RKO (cell line): ENCODE results near the gene SAMHD1.
A peak's percentile ranks its signal among the peaks of the same experiment; 100 is the strongest.
"Not testable (repeated sequence)": the region's sequence is repeated elsewhere in the genome, so short reads cannot be mapped to it uniquely, and the experiment has no call there.

Experiments used
- DNase-seq: peaks from one replicate; pipeline ENCODE4 v3.0.0-alpha.2; 2016; ENCODE audit warnings: low spot score

The SAMHD1 gene

GRCh38 chr20:36956016-36956415 is 4.5 kb upstream of the SAMHD1 start:
- DNase-seq = no peak

- DNase-seq = no peak
These were observed 651 bp upstream of the SAMHD1 start for GRCh38 chr20:36951979-36952738.

- DNase-seq = peak; percentile 69
These were observed 902 bp downstream of the SAMHD1 start for GRCh38 chr20:36950414-36951197.

- peak; percentile 35 for DNase-seq
These were observed 10.1 kb downstream of the SAMHD1 start for GRCh38 chr20:36941401-36941835.

- no peak for DNase-seq
These were observed 14.1 kb downstream of the SAMHD1 start for GRCh38 chr20:36937402-36937770.

- not testable (repeated sequence) for DNase-seq
These were observed 14.6 kb downstream of the SAMHD1 start for GRCh38 chr20:36936761-36937401.

- DNase-seq = no peak
These were observed 15.2 kb downstream of the SAMHD1 start for GRCh38 chr20:36936341-36936740.

- not testable (repeated sequence) for DNase-seq
These were observed 17.9 kb downstream of the SAMHD1 start for GRCh38 chr20:36933571-36933970.

- DNase-seq = no peak
These were observed 18.8 kb downstream of the SAMHD1 start for GRCh38 chr20:36932476-36933426.

- not testable (repeated sequence) for DNase-seq
These were observed 19.4 kb downstream of the SAMHD1 start for GRCh38 chr20:36932067-36932466.

GRCh38 chr20:36929691-36930090 is 21.8 kb downstream of the SAMHD1 start:
- DNase-seq = no peak

GRCh38 chr20:36929290-36929689 is 22.2 kb downstream of the SAMHD1 start:
- DNase-seq = peak; percentile 55

- no peak for DNase-seq
These were observed 23.8 kb downstream of the SAMHD1 start for GRCh38 chr20:36927704-36928103.

GRCh38 chr20:36926653-36927200 is 24.8 kb downstream of the SAMHD1 start:
- DNase-seq = no peak

- no peak for DNase-seq
These were observed 26.3 kb downstream of the SAMHD1 start for GRCh38 chr20:36925234-36925633.

- DNase-seq = no peak
These were observed 27.1 kb downstream of the SAMHD1 start for GRCh38 chr20:36924167-36925045.

GRCh38 chr20:36920334-36920730 is 31.2 kb downstream of the SAMHD1 start:
- no peak for DNase-seq

- peak; percentile 85 for DNase-seq
These were observed 31.7 kb downstream of the SAMHD1 start for GRCh38 chr20:36919715-36920333.

- no peak for DNase-seq
These were observed 33.6 kb downstream of the SAMHD1 start for GRCh38 chr20:36917943-36918342.

GRCh38 chr20:36917240-36917639 is 34.3 kb downstream of the SAMHD1 start:
- DNase-seq = no peak
